B cell (primary cell): Measurements from ENCODE around the gene TRPV2. TPM values are rescaled to one million over a fixed set of nuclear protein-coding genes. Genes with fewer than 3 reads are reported as not detected.

Experiments
- ATAC-seq: fragments of 200-7000 bp; cut with Tn5 transposase; one replicate; pipeline ENCODE4 v1.10.0; 2021; ENCODE audit warnings: low read depth, mild to moderate bottlenecking, moderate number of reproducible peaks, moderate library complexity
- CTCF ChIA-PET: fragments of 350-600 bp; sonication (Branson Sonifier 250); formaldehyde crosslinking; loops from one replicate; lab custom pipeline; 2021; ENCODE audit warnings: antibody characterized with exemption, inconsistent platforms; lab: Charles Lee
- POLR2A ChIA-PET: fragments of 350-600 bp; sonication (Branson Sonifier 250); formaldehyde crosslinking; loops from one replicate; lab custom pipeline; 2021; ENCODE audit warnings: antibody characterized with exemption; lab: Charles Lee
- DNase-seq: peaks from one replicate; pipeline ENCODE4 v3.0.0; 2013
- H2AFZ ChIP-seq: 2 replicates; pipeline ENCODE4 v1.6.1; 2012; ENCODE audit warnings: mild to moderate bottlenecking, low read depth, low read length; ENCODE audit not compliant: insufficient read depth, poor library complexity, severe bottlenecking
- H3K27ac ChIP-seq, 2 donors: 1 replicate in 1 of 2; 2 replicates in 1 of 2; pipeline ENCODE4 v1.5.1; 2012 to 2013; ENCODE audit warnings: low read length in 2 of 2, mild to moderate bottlenecking in 2 of 2, moderate library complexity in 1 of 2
- H3K27me3 ChIP-seq, 4 experiments: fragments of 200-600 bp in 1 of 4; sonication (generic) in 1 of 4; replicated peaks in 1 of 4; 1 replicate in 2 of 4; 2 replicates in 2 of 4; pipeline versions ENCODE4 v1.6.1 to v1.7.0; 2013 to 2016; ENCODE audit warnings: low read length in 3 of 4, mild to moderate bottlenecking in 2 of 4, mixed read lengths in 1 of 4, moderate library complexity in 1 of 4; ENCODE audit not compliant: insufficient read depth in 4 of 4, control insufficient read depth in 3 of 4; ENCODE audit errors: control extremely low read depth in 1 of 4
- H3K36me3 ChIP-seq, 2 experiments: replicated peaks in 1 of 2; 1 replicate in 1 of 2; 2 replicates in 1 of 2; pipeline versions ENCODE4 v1.6.1 to v1.7.1; 2013; ENCODE audit warnings: low read length in 1 of 2; ENCODE audit not compliant: insufficient read depth in 2 of 2, control insufficient read depth in 1 of 2; ENCODE audit errors: control extremely low read depth in 1 of 2, extremely low read depth in 1 of 2
- H3K4me1 ChIP-seq, 2 donors: fragments of 200-600 bp in 1 of 2; sonication (generic) in 1 of 2; 1 replicate in 1 of 2; 2 replicates in 1 of 2; pipeline versions ENCODE4 v1.5.1 to v1.6.1; 2013 to 2017; ENCODE audit warnings: low read length in 2 of 2; ENCODE audit not compliant: control insufficient read depth in 2 of 2, insufficient read depth in 2 of 2
- H3K4me2 ChIP-seq: replicated peaks from 2 replicates; pipeline ENCODE3; 2012; ENCODE audit warnings: mild to moderate bottlenecking, low read depth, low read length; ENCODE audit not compliant: poor library complexity, severe bottlenecking
- H3K4me3 ChIP-seq, 5 experiments: fragments of 200-600 bp in 1 of 5; sonication (generic) in 1 of 5; 1 replicate in 3 of 5; 2 replicates in 2 of 5; pipeline versions ENCODE4 v1.5.1 to v1.7.0; 2011 to 2016; ENCODE audit warnings: low read length in 4 of 5, mild to moderate bottlenecking in 4 of 5, low read depth in 2 of 5, control low read depth in 1 of 5, moderate library complexity in 1 of 5; ENCODE audit not compliant: insufficient read depth in 1 of 5; ENCODE audit errors: control extremely low read depth in 1 of 5, extremely low read depth in 1 of 5
- H3K79me2 ChIP-seq: fragments of 200-600 bp; sonication (generic); one replicate; pipeline ENCODE4 v1.6.0; 2016; ENCODE audit warnings: low read length; ENCODE audit not compliant: control insufficient read depth, insufficient read depth
- H3K9ac ChIP-seq: fragments of 200-600 bp; sonication (generic); 2 replicates; pipeline ENCODE4 v1.6.1; 2017; ENCODE audit warnings: mild to moderate bottlenecking, low read length, moderate library complexity
- H3K9me3 ChIP-seq, 3 donors: one replicate each; pipeline versions ENCODE4 v1.6.1 to v1.7.1; 2013; ENCODE audit warnings: low read length in 2 of 3; ENCODE audit not compliant: control insufficient read depth in 2 of 3, insufficient read depth in 1 of 3; ENCODE audit errors: control extremely low read depth in 1 of 3
- H4K20me1 ChIP-seq: 2 replicates; pipeline ENCODE4 v1.6.0; 2012; ENCODE audit warnings: mild to moderate bottlenecking, low read length; ENCODE audit not compliant: insufficient read depth, control insufficient read depth, poor library complexity, severe bottlenecking
- H3K27ac Mint-ChIP-seq: one replicate; pipeline ENCODE4 v1.8.0; 2021; ENCODE audit warnings: mixed read lengths
- H3K27me3 Mint-ChIP-seq: one replicate; pipeline ENCODE4 v1.8.0; 2021; ENCODE audit warnings: mixed read lengths
- H3K4me1 Mint-ChIP-seq: one replicate; pipeline ENCODE4 v1.8.0; 2021; ENCODE audit warnings: mixed read lengths
- H3K4me3 Mint-ChIP-seq: one replicate; pipeline ENCODE4 v1.8.0; 2021; ENCODE audit warnings: mixed read lengths
- H3K9me3 Mint-ChIP-seq: one replicate; pipeline ENCODE4 v1.8.0; 2022; ENCODE audit warnings: mixed read lengths; ENCODE audit not compliant: insufficient read depth
- EZH2 ChIP-seq: IDR thresholded peaks from 2 replicates; pipeline ENCODE4 v1.6.1; 2012; ENCODE audit warnings: borderline replicate concordance, low read depth, mild to moderate bottlenecking, moderate library complexity, low read length; ENCODE audit not compliant: insufficient read depth, poor library complexity, severe bottlenecking
- WGBS: methylation state at CpG from one replicate; pipeline ENCODE4 v1.1.5; 2013; ENCODE audit warnings: missing lambda C conversion rate; ENCODE audit not compliant: insufficient coverage; 5-methylcytosine and 5-hydroxymethylcytosine counted together
- intact Hi-C: fragments of 100-400 bp; cut with micrococcal nuclease; formaldehyde crosslinking; loops from one replicate; pipeline ENCODE4 v1.10.0; 2022
- polyA plus RNA-seq: library from polyadenylated mRNA; depleted of rRNA; stranded (reverse); fragments of >200 nt; gene quantifications from 2 replicates; pipeline ENCODE4 v1.2.3, GENCODE V29; 2012
- total RNA-seq, 2 donors: library from RNA; stranded (reverse); fragments of 120-200 nt in 1 of 2; gene quantifications; 1 replicate in 1 of 2; 2 replicates in 1 of 2; pipeline versions ENCODE4 v1.2.3 to v1.2.4, GENCODE V29; 2013 to 2022
- TF ChIP-seq, protein P1 (sequence below): fragments of 200-600 bp; IDR thresholded peaks from one replicate; pipeline ENCODE4 v1.8.0; 2022; ENCODE audit warnings: antibody characterized with exemption, mild to moderate bottlenecking

The TRPV2 gene
- total and polyA plus RNA-seq, 2 donors (not counting 1 experiment from before 2014, with no cell fraction given): 58.6 to 89.0 TPM

DNA sequence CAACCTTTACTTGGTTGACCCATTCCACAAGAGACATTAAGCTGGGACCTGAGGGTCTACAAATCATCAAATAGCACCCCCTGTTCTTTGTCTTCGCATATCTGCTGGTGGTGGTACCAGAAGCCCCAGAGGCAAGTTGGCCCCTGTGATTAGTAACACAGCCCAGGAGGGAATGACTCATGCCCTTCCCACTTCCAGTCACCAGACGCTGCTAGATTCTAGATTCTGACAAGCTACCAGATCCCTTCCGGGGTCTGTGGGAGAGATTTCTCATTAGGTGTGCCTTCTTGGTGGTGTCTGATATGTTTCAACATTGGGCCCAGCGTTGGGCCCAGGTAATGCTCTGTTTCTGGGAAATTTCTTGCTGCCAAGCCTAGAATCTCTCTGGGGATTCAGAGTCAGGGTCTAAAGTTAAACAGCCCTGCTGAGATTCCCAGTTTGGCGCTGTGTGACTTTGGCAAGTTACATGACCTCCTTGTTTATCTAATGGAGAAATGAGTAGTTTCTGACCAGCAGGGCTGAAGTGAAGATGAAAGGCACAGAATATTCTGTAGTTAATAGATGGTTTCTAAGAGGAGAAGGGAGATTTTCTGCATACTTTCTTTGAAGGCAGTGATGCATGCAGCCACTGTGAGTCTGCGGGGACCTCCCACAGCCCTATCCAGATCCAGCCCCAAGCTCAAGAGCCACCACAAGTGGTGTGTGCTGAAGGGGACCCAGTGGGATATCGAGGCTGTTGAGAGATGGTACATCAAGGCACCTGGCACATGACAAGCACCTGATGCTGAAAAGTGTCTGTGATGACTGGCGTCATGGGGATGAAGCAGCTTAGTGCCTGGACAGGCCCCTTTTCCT is 3.9 kb downstream of the TRPV2 start:
- intact Hi-C loops: loop anchor here (10.0 kb wide), 1 partner anchor 204 kb away; the partner anchor contains the start of genes NCOR1 and PIGL
- Histone ChIP-seq H3K36me3 (peaks cover 0 to 58% of the 10 kb centered on the region in 2 experiments), H3K27ac (peak overlapping the region in 1 of 2 donors; percentile 12), H3K4me3 (no peak overlapping the region), H3K9ac (peak overlapping the region; percentile 2), H3K27me3 (no peaks in the 10 kb centered on the region), H2AFZ (no peak overlapping the region), H3K79me2 (peaks cover 59% of the 10 kb centered on the region), H3K9me3 (no peaks in the 10 kb centered on the region), H4K20me1 (peaks cover 26% of the 10 kb centered on the region), H3K4me1 (peaks cover 27 to 48% of the 10 kb centered on the region in 2 donors), H3K4me2 (peak overlapping the region; percentile 13)
- DNase-seq: no peak
- ATAC-seq: no peak
- H3K4me1 Mint-ChIP-seq: peaks cover 41% of the 10 kb centered on the region
- 55% methylated on average over 5 of the region's 8 CpGs for WGBS
- ChIA-PET POLR2A (interaction anchor here (1.6 kb wide), 1 partner anchor 39 kb away, joined by 8 read pairs; the partner anchor contains the start of gene UBB), CTCF (interaction anchor here (1.0 to 1.5 kb wide), 4 partner anchors 8 to 56 kb away, joined by 3 to 5 read pairs (median 4); no protein-coding TSS in a partner anchor)
- H3K9me3 Mint-ChIP-seq: no peaks in the 10 kb centered on the region
- H3K4me3 Mint-ChIP-seq: peak overlapping the region; percentile 4
- peak overlapping the region; percentile 86 for H3K27ac Mint-ChIP-seq
- H3K27me3 Mint-ChIP-seq: no peaks in the 10 kb centered on the region
- TF ChIP-seq, protein P1, sequence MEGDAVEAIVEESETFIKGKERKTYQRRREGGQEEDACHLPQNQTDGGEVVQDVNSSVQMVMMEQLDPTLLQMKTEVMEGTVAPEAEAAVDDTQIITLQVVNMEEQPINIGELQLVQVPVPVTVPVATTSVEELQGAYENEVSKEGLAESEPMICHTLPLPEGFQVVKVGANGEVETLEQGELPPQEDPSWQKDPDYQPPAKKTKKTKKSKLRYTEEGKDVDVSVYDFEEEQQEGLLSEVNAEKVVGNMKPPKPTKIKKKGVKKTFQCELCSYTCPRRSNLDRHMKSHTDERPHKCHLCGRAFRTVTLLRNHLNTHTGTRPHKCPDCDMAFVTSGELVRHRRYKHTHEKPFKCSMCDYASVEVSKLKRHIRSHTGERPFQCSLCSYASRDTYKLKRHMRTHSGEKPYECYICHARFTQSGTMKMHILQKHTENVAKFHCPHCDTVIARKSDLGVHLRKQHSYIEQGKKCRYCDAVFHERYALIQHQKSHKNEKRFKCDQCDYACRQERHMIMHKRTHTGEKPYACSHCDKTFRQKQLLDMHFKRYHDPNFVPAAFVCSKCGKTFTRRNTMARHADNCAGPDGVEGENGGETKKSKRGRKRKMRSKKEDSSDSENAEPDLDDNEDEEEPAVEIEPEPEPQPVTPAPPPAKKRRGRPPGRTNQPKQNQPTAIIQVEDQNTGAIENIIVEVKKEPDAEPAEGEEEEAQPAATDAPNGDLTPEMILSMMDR: no peak
- TF ChIP-seq EZH2: no peak

DNA sequence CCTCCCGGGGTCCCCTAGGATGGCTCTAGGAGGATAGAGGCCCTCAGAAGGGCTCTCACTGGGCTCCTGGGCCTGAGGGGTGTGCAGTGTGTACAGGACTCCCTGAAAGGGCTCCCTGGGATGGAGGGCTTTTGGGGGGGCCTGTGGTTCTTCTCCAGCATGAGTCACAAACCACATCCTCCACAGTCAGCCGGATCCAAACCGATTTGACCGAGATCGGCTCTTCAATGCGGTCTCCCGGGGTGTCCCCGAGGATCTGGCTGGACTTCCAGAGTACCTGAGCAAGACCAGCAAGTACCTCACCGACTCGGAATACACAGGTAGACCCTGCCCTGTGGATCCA is 4.5 kb downstream of the TRPV2 start:
- Histone ChIP-seq H3K4me2 (peak overlapping the region; percentile 13), H4K20me1 (peaks cover 26% of the 10 kb centered on the region), H3K4me1 (peaks cover 26 to 45% of the 10 kb centered on the region in 2 donors), H3K79me2 (peaks cover 59% of the 10 kb centered on the region), H2AFZ (no peak overlapping the region), H3K4me3 (no peak overlapping the region), H3K27ac (no peak overlapping the region), H3K9ac (no peak overlapping the region), H3K9me3 (no peaks in the 10 kb centered on the region), H3K36me3 (peaks cover 0 to 58% of the 10 kb centered on the region in 2 experiments), H3K27me3 (no peaks in the 10 kb centered on the region)
- peaks cover 37% of the 10 kb centered on the region for H3K4me1 Mint-ChIP-seq
- H3K9me3 Mint-ChIP-seq: no peaks in the 10 kb centered on the region
- TF ChIP-seq EZH2: no peak
- TF ChIP-seq, protein P1: no peak
- ChIA-PET CTCF (no interaction called here), POLR2A (no interaction called here)
- ATAC-seq (no peak), DNase-seq (no peak)
- intact Hi-C loops: loop anchor here (10.0 kb wide), 1 partner anchor 205 kb away; the partner anchor contains the start of genes NCOR1 and PIGL
- no peak overlapping the region for H3K4me3 Mint-ChIP-seq
- H3K27ac Mint-ChIP-seq: no peak overlapping the region
- no peaks in the 10 kb centered on the region for H3K27me3 Mint-ChIP-seq
- 12% methylated on average over 5 of the region's 10 CpGs for WGBS
